DOHH2 (cell line): Measurements from ENCODE around the gene KAT7.

ENCODE experiments used
- EZH2phosphoT487 ChIP-seq: fragments of 200-600 bp; sonication (generic); IDR thresholded peaks from 2 replicates; pipeline ENCODE4 v1.6.1; 2017; ENCODE audit warnings: borderline replicate concordance, mild to moderate bottlenecking, antibody characterized with exemption, low read length, moderate library complexity, mixed read lengths
- TF ChIP-seq, protein P1 (sequence below): fragments of 200-600 bp; sonication (generic); IDR thresholded peaks from one replicate; pipeline ENCODE4 v1.5.1; 2014; ENCODE audit warnings: antibody characterized with exemption, mild to moderate bottlenecking, low read depth, low read length; ENCODE audit not compliant: poor library complexity, severe bottlenecking

DNA sequence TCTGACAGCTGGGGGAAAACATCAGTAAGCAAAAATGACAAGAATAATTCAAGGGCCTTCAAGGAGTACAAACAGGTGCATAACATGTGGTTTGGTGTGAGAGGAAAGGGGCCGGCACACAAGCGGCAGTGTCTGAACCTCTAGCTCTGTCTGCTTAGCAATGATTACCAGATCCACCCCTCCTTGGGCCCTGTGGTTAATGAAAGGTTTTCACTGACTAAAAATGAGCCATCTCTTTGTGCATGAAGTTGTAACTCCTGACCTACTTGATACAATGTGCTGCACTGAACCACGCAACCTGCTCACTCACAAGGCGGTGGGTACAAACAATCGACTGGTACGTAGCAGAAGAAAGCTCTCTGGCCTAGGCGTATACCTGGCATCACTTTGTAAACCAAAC, 39.7 kb upstream of the KAT7 start:
- TF ChIP-seq, protein P1, sequence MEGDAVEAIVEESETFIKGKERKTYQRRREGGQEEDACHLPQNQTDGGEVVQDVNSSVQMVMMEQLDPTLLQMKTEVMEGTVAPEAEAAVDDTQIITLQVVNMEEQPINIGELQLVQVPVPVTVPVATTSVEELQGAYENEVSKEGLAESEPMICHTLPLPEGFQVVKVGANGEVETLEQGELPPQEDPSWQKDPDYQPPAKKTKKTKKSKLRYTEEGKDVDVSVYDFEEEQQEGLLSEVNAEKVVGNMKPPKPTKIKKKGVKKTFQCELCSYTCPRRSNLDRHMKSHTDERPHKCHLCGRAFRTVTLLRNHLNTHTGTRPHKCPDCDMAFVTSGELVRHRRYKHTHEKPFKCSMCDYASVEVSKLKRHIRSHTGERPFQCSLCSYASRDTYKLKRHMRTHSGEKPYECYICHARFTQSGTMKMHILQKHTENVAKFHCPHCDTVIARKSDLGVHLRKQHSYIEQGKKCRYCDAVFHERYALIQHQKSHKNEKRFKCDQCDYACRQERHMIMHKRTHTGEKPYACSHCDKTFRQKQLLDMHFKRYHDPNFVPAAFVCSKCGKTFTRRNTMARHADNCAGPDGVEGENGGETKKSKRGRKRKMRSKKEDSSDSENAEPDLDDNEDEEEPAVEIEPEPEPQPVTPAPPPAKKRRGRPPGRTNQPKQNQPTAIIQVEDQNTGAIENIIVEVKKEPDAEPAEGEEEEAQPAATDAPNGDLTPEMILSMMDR: no peak
- TF ChIP-seq EZH2phosphoT487: no peak
